Pancreas (tissue), 10 donors: ENCODE measurements around the gene ABCC10. TPM values are rescaled to one million over a fixed set of nuclear protein-coding genes. Genes with fewer than 3 reads are reported as not detected.
"Not testable (repeated sequence)": the region's sequence is repeated elsewhere in the genome, so short reads cannot be mapped to it uniquely, and the experiment has no call there.

Experiments
- ATAC-seq, 4 donors: fragments of 200-7000 bp; cut with Tn5 transposase; one replicate each; pipeline versions ENCODE4 v1.8.0 to v1.9.1; 2020; ENCODE audit warnings: mild to moderate bottlenecking in 4 of 4, moderate library complexity in 4 of 4
- DNase-seq, 6 donors: peaks; one replicate each; pipeline ENCODE4 v3.0.0-alpha.2; 2020
- FAIRE-seq: peaks from 2 replicates; lab custom pipeline; 2012; peaks lifted over from hg19 to GRCh38; lab: Jason Lieb, UNC
- H3K27ac ChIP-seq, 4 donors: fragments of 200-600 bp; sonication (generic); 1 replicate in 3 of 4; 2 replicates in 1 of 4; pipeline versions ENCODE4 v1.5.0 to v1.8.0; 2020
- H3K27me3 ChIP-seq, 4 donors: fragments of 200-600 bp; one replicate each; pipeline ENCODE4 v1.8.0; 2021
- H3K36me3 ChIP-seq, 3 donors: fragments of 200-600 bp; sonication (generic) in 1 of 3; one replicate each; pipeline versions ENCODE4 v1.5.0 to v1.8.0; 2020 to 2021
- H3K4me1 ChIP-seq, 3 donors: fragments of 200-600 bp; one replicate each; pipeline ENCODE4 v1.8.0; 2021
- H3K4me3 ChIP-seq, 4 donors: fragments of 200-600 bp; sonication (generic) in 2 of 4; one replicate each; pipeline versions ENCODE4 v1.5.0 to v1.8.0; 2020 to 2021
- H3K9me3 ChIP-seq, 4 donors: fragments of 200-600 bp; one replicate each; pipeline ENCODE4 v1.8.0; 2021
- CTCF ChIP-seq, 4 donors: fragments of 200-600 bp; sonication (generic) in 3 of 4; IDR thresholded peaks; one replicate each; pipeline versions ENCODE4 v1.5.0 to v1.8.0; 2021; ENCODE audit warnings: antibody characterized with exemption in 4 of 4
- WGBS, 2 donors: extraction: QIAGEN DNeasy Blood & Tissue Kit; methylation state at CpG; one replicate each; pipeline ENCODE4 v1.1.7; 2013; 5-methylcytosine and 5-hydroxymethylcytosine counted together
- intact Hi-C, 3 donors: fragments of 100-400 bp; cut with DNase I; formaldehyde crosslinking; loops; one replicate each; pipeline versions ENCODE4 v1.11.1 to v1.14.2; 2022
- polyA plus RNA-seq, 2 donors: library from polyadenylated mRNA; stranded (reverse); fragments of 200-250 nt; gene quantifications; one replicate each; pipeline ENCODE4 v1.2.3, GENCODE V29; 2013
- total RNA-seq, 6 donors: library from RNA; stranded (reverse); fragmentation: NEBNext Ultra II Directional in 4 of 6; extraction: Animal tissue kit (Norgen Biotek cat#: 25700) in 4 of 6; gene quantifications; one replicate each; pipeline versions ENCODE4 v1.2.1 to v1.2.4, GENCODE V29; 2021 to 2023
- donor health status: healthy with polysubstance abuse.
- donor health status: DM: no; HTN: no; CAD: no; lungs with moderate emphysema.
- donor health status: DM: no; HTN: no; CAD: no.
- donor health status: control.
- donor health status: control.
- donor health status: Bipolar disorder and iron deficiency.
- donor health status: DM: yes; HTN: yes; CAD: no.
- donor health status: DM: no; HTN: no; CAD: no.
- donor health status: DM: no; HTN: no; CAD: no.
- donor health status: DM: yes; HTN: yes; CAD: no.

The ABCC10 gene
- total and polyA plus RNA-seq, 8 donors = 14.0 to 54.8 (median 19.9) TPM

- DNase-seq (no peak), ATAC-seq (no peak), FAIRE-seq (no peak)
- H3K4me1 ChIP-seq = no peaks in the 10 kb centered on the region
- H3K9me3 ChIP-seq = no peaks in the 10 kb centered on the region
- intact Hi-C loops = no loop called here
- no peak overlapping the region for H3K27ac ChIP-seq
- no peak overlapping the region for H3K4me3 ChIP-seq
- H3K36me3 ChIP-seq = no peaks in the 10 kb centered on the region
- no peaks in the 10 kb centered on the region for H3K27me3 ChIP-seq
- TF ChIP-seq CTCF (IDR thresholded peaks at IDR 0.05) = no peak
- 62 to 78% methylated on average over 5 of the region's 5 CpGs for WGBS, 2 donors
Measured at GRCh38 chr6:43412541-43412940, 14.8 kb upstream of the ABCC10 start.

GRCh38 chr6:43413002-43413401 is 14.3 kb upstream of the ABCC10 start:
- Histone ChIP-seq H3K27ac (no peak overlapping the region), H3K9me3 (no peaks in the 10 kb centered on the region), H3K4me3 (no peak overlapping the region), H3K36me3 (no peaks in the 10 kb centered on the region), H3K27me3 (no peaks in the 10 kb centered on the region), H3K4me1 (no peaks in the 10 kb centered on the region)
- FAIRE-seq = no peak
- ATAC-seq = no peak
- DNase-seq = no peak
- intact Hi-C loops = no loop called here
- no peak for TF ChIP-seq CTCF (IDR thresholded peaks at IDR 0.05)
- 97 to 100% methylated on average over 2 of the region's 2 CpGs for WGBS, 2 donors

- ATAC-seq, intact Hi-C loops, H3K4me1 ChIP-seq, H3K27me3 ChIP-seq, H3K4me3 ChIP-seq, H3K27ac ChIP-seq, FAIRE-seq, DNase-seq, H3K9me3 ChIP-seq, H3K36me3 ChIP-seq: not testable (repeated sequence)
- WGBS, 2 donors = 89 to 93% methylated on average over 8 of the region's 8 CpGs
Measured at GRCh38 chr6:43415275-43415674, 12.1 kb upstream of the ABCC10 start.

GRCh38 chr6:43416935-43417334 is 10.4 kb upstream of the ABCC10 start:
- intact Hi-C loops = no loop called here
- WGBS, 2 donors = 68 to 80% methylated on average over 4 of the region's 4 CpGs
- Histone ChIP-seq H3K4me3 (no peak overlapping the region), H3K4me1 (no peaks in the 10 kb centered on the region), H3K27me3 (no peaks in the 10 kb centered on the region), H3K27ac (no peak overlapping the region), H3K9me3 (no peaks in the 10 kb centered on the region), H3K36me3 (no peaks in the 10 kb centered on the region)
- FAIRE-seq (no peak), ATAC-seq (no peak), DNase-seq (no peak)
- no peak for TF ChIP-seq CTCF (IDR thresholded peaks at IDR 0.05)

- Histone ChIP-seq H3K4me1 (no peaks in the 10 kb centered on the region), H3K27ac (no peak overlapping the region), H3K9me3 (no peaks in the 10 kb centered on the region), H3K36me3 (no peaks in the 10 kb centered on the region), H3K4me3 (no peak overlapping the region), H3K27me3 (no peaks in the 10 kb centered on the region)
- 60 to 64% methylated on average over 5 of the region's 5 CpGs for WGBS, 2 donors
- DNase-seq (no peak), ATAC-seq (no peak), FAIRE-seq (no peak)
- intact Hi-C loops = no loop called here
- no peak for TF ChIP-seq CTCF (IDR thresholded peaks at IDR 0.05)
Measured at GRCh38 chr6:43420012-43420709, 7.2 kb upstream of the ABCC10 start.
